GM18861 (cell line): ENCODE data around the gene LBH.

Source experiments
- ATAC-seq: cut with Tn5 transposase; IDR thresholded peaks from one replicate; pipeline ENCODE4 v1.9.1; 2021; ENCODE audit not compliant: unreplicated experiment

The LBH gene

GRCh38 chr2:30272286-30272685 is 41.0 kb downstream of the LBH start:
- ATAC-seq, result no peak

DNA sequence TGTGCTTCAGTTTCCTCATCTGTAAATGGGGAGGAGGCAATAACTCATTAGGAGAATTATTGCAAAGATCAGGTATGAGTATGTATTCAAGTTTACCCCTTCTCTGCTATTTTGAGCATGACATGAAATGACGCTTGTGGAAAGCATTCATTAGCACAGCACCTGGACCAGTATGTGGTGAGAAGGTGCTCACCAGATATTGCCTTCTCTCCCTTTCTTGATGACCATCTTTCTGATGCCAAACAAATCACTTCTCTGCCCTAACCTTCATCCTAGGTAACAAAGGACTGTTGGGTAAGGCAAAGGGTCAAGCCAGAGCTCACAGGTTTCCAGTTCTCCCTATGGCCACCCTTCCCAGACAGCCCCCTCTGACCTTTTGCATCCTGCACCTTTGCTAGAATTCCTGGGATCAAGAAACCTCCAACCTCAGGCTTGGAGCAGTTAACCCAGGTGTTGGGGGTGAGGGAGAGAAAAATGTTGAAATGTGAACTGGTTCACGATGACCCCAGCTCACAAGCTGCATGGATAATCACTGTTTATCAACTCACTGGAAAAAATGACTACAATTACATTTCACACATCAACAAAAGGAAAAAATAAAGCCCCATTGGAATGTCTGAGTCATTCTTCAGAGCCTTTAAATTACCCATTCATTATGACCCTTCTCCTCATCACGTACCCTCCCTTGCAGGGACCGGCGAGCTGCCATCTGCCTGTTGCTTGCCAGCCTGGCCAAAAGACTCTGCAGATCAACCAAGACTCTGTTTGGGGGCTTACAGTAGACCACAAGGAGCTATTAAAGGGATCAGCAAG is 41.6 kb downstream of the LBH start:
- ATAC-seq, result no peak

GRCh38 chr2:30273574-30273929 is 42.2 kb downstream of the LBH start:
- no peak for ATAC-seq

DNA sequence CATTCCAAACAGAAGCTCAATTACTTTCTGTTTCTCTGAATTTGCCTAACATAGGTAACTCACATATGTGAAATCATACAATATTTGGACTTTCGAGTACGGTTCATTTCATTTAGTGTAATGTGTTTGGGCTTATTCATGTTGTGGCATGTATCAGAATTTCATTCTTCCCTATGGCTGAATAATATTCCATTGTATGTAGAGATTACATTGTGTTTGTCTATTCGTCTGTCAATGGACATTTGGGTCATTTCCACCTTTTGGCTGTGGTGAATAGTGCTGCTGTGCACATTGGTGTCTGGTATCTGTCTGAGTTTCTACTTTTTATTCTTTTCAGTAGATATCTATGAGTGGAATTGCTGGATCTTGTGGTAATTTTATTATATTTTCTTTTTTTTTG is 43.9 kb downstream of the LBH start:
- ATAC-seq, result no peak

- ATAC-seq, result no peak
Measured at GRCh38 chr2:30276455-30276911, 45.1 kb downstream of the LBH start.

DNA sequence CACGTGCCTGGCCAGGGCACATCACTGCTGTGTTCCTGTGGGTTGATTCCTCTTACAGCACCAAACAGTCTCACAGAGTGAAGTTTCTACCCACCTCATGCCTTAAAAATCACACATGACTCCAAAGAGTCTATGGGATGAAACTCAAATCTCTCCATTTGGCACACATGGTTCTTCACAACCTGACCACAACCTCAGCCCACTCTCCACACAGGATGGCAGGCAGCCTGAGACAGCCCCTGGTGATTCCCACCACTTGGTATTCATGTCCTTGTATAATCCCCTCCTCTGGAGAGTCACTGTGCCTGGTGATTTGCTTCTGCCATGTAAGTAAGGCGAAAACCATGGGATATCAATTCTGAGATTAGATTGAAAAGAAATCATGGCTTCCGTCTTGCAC is 46.2 kb downstream of the LBH start:
- no peak for ATAC-seq

DNA sequence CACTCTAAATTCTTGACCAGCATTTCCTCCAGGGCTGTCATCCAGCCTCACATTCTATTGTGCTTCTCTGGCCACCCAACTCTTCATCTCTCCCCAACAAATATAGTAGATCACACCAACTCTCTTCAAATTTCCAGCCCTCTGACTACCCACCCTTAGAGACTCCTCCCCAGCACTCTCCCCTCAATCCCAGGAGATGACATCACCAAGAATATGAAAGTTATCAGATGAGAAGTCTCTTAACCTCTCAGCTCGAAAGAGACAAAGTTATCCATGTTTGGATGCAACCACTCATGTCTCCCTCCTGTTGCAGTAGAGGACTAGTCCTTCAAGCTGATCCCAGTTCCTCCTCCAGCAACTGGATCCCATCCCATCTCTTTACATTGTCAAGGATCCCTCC is 47.1 kb downstream of the LBH start:
- ATAC-seq, result no peak

DNA sequence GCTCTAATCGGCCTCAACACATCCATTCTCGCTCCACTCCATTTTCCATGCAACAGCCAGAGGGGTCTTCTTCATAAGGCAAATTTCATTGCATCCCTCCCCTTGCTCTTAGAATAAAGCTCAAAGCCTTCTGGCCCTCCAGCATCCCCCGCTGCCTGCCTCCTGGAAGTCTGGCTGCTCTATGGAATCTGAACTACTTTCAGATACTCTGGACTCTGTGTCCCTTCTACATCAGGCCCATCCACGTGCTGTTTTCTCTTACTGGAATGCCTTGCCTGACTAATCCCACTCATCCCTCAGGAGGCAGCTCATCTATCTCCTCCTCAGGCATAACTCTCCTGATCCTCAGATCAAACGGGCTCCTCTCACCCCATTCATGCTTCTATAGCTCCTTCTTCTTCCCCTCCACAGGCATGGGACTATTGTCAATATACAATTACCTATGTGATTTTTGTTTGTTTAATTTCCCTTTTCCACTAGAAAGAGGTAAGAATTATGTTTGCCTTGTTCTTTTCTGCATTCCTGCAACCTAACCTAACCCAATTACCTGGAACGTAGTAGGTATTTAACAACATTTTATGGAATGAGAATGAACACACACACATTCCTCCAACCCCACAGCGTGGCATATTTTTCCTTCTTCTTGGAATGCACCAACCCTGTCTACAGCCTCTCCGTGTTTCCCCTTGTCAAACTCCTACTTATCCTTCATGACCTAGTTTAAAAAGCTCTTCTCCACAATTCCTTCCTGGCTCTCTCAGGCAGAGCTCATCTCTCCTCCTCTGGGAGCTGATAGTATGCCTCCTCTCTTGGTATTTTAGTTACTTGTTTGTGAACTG is 49.5 kb downstream of the LBH start:
- no peak for ATAC-seq

DNA sequence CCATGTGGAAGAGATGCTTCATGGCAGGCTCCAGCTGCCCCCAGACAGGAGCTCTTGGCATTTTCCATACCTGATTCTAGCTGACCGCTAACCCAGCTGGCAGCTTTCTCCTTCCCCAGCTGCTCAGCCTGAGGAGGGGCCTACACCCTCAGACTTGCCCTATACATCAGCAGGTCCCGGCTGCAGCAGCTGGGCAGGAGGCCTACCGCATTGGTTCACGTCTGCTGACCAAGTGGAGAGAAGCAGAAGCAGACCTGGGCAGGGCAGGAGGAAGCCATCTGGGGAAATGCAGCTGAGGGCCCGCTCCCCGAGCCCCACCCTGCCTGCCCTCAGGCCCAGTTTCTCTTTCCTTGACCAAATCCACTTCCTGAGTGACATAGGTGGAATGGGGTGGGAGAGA is 50.7 kb downstream of the LBH start:
- peak; percentile 67 for ATAC-seq

GRCh38 chr2:30282721-30283120 is 51.4 kb downstream of the LBH start:
- ATAC-seq, result no peak

GRCh38 chr2:30283931-30284565 is 52.7 kb downstream of the LBH start:
- no peak for ATAC-seq

DNA sequence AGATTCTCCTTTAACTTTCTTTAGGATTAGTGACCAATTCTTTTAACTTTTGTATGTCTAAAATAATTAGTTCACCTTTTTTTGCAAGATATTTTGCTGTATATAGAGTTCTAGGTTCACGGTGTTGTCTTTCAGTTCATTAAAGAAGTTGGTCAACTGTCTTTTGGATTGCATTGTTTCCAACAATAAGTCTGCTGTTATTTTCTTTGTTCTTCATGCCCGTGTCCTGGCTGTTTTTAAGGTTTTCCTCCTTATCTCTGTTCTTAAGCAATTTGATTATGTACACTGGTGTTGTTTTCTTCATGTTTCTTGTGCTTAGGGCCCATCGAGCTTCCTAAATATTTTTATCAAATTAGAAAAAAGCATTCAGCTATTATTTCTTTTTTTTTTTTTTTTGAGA is 54.4 kb downstream of the LBH start:
- ATAC-seq, result no peak

DNA sequence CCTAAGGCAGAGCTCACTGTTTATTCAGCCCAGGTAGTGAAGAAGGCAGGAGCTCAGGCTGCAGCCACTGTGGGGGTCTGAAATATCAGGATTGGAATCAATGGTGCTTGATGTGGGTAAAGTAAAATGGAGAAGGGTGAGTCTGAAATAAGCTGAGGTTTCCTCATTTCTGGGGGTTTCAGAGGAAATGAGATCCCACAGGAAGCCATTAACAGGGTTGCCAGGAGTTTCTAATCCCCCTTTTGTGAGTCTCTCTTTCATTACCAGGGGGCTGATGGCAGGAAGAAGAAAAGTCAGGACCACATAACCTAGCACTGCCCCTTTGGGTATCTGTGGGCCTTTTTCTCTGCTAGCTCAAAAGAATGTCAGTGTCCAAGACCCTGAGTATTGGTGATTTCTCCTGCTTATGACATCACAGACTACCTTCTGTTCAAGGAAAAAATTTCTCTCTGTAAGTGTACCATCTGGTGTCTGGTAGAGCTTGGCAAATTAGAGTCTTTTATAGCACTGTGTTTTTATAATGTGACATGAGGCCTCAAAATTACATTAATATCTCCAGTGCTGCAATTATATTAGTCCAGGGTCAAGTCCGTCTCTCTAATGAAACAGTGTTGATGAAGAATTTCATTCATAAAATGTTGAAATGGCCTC is 56.0 kb downstream of the LBH start:
- no peak for ATAC-seq

DNA sequence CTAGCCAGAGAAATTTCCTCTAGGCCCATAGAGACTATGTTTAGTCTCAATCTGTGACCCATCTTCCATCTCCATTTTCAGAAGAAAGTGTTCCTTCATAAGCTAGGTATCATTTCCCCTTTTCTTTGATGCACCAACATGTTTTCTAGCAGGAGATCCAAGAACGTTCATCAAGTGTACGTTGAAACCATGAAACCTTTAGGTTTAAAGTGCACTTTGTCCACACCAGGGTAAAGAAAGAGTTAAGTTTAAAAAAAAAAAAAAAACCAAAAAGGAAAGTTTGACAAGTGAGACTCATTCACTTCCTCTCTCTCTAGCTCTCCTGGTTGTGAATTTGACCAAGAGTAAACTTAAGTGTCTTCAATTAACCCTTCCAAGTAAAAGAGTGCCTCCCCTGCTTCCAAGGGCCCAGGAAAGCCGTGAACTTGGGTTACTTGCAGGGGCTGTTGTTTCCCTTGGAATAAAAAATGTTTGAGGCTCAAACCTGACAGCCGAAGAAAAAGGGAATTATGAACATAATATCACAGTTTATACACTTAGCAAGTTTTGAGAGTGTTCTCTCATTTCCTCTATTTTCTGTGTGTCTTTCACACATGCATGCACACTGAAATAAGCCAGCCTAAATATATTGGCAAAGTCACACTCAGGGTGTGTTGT is 56.7 kb downstream of the LBH start:
- peak; percentile 57 for ATAC-seq

GRCh38 chr2:30288561-30288960 is 57.2 kb downstream of the LBH start:
- ATAC-seq, result no peak

DNA sequence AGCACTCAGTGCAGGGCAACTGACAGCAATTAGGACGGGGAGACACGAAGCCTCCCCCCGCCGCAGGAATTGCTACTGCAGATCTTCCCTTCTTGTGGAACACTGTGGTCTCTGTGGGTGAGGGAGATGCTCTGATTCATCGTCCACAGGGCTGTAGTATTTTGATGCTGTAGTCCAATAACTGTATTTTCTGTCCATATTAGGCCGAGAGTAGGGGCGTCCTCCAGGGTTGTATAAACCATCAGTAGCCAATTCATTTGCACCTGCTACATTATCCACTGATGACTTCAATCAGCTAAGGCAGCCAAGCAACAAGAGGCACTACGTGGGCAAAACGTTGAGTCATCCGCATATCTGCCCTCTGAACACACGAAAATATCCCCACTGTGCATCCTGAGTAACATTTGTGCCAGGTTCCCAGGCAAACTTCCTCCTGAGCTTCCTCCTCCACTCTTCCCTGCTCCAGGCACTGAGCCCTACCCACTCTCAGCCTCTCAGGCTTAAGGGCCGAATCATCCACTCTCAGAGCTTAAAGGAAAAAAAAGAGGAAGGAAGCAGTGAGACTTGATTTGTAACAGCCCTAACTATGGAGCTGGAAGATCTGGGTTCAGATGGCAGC is 62.1 kb downstream of the LBH start:
- ATAC-seq, result no peak

GRCh38 chr2:30294133-30294532 is 62.8 kb downstream of the LBH start:
- no peak for ATAC-seq

- no peak for ATAC-seq
Measured at GRCh38 chr2:30296496-30296895, 65.2 kb downstream of the LBH start.

GRCh38 chr2:30298302-30298701 is 67.0 kb downstream of the LBH start:
- no peak for ATAC-seq

DNA sequence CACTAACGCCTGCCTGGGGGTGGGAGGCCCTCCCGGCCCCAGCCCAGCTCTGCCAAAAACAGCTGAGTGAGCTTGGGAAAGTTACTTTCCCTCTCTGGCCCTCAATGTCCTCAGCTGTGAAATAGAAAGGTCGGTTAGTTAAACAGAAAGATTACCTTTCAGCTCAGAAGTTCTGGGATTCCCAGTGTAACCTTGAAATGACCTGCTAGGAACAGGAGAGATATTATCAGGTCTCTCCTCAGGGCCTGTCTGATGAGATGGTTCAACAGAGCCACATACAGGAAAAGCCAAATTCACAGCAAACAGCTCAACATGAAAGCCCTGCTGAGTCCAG is 68.8 kb downstream of the LBH start:
- ATAC-seq, result no peak
